ENCODE measurements around the gene LDLRAD1.
A peak's percentile ranks its signal among the peaks of the same experiment; 100 is the strongest.
"Not testable (repeated sequence)": the region's sequence is repeated elsewhere in the genome, so short reads cannot be mapped to it uniquely, and the experiment has no call there.

LDLRAD1 gene, protein sequence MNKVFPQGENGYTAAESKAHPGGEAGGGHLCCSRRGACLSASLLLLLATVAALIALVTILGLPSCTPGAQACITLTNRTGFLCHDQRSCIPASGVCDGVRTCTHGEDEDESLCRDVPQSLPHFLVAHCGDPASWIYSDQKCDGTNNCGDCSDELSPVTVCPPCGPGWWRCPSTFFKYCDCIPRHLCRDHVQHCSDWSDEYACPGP

DNA sequence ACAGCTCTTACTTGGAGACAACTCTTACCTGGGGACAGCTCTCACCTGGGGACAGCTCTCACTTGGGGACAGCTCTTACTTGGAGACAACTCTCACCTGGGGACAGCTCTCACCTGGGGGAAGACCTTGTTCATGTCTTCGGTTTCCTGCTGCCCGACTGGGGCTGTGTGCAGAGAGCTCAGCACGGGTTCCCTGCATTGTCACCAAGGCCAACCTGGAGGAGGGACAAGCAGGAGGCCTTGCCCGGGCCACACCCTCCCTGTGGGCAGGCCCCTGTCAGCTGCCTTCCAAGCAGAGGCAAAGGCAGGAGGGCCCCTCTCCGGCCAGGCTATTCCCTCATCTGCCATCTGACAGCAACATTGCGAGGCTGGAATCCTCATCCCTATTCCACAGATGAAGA, at the start of gene LDLRAD1:
Gene LDLRAD1, minus strand, starts transcription at position 208 of the 400 bp plus-strand sequence. Its CDS starts 74 bp downstream, at position 134.
- peak; percentile 28 for DNase-seq (ENCODE audit: low spot score)

DNA sequence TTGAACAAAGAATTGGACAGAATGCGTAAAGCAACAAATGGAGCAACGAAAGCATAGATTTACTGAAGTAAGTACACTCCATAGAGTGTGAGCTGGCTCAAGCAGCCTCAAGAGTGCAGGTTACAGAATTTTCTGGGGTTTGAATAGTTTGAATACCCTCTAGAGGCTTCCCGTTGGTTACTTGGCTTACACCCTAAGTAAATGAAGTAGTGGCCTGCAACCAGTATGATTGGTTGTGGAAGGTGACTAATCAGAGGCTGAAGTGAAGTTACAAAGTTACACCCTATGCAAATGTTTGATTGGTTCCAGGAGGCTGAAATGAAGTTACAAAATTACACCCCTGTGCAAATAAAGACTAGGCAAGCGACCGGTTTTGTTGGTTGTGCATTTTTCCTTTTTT, 46.3 kb upstream of the LDLRAD1 start:
- no peak for DNase-seq (ENCODE audit: low spot score)

DNA sequence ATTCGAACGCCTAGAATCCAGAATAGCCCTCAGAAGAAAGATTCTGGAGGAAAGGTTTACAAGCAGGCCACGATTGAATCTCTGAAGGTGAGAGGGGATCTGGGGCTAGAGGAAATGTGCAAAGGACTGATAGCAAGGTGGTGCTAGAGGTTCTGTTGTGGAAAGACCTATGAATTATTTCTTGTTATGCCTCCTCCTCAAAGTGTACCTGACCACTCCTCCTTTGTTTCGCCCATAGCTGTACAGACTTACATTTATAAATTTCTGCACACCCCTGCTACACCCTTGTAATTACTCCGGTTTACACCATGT, 36.4 kb upstream of the LDLRAD1 start:
- no peak for DNase-seq (ENCODE audit: low spot score)

DNA sequence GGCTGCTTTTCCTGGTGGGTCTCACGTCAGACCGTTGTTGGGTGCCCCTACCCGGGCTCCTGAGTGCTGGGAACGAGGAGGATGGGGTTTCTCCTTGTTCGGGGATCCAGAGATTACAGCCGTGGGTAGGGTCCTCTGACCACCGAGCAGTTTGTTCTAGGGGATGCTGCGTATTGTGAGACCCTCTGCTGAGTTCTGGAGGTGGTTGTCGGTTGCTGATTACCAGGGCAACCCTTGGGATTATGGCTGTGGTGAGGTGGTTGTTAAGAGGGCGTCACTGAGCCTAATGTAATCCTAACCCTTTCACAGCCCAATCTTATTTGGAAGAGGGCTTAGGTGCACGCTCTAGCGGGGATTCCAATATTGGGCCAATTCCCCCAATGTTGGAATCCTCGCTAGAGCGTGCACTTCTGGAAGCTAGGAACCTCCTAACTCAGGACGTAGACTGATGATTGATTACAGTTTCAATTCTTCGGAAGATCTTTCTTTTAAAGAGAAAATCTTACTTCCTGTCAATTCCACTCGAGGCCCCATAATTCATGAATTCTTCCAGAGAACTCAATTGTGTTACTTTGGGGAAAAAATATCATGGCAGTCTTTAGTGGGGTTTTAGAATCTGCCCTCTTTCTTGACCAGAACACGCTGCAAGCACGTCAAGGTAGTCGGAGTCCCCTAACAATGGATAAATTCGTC, 35.9 kb upstream of the LDLRAD1 start:
- DNase-seq (ENCODE audit: low spot score), result peak; percentile 2

DNA sequence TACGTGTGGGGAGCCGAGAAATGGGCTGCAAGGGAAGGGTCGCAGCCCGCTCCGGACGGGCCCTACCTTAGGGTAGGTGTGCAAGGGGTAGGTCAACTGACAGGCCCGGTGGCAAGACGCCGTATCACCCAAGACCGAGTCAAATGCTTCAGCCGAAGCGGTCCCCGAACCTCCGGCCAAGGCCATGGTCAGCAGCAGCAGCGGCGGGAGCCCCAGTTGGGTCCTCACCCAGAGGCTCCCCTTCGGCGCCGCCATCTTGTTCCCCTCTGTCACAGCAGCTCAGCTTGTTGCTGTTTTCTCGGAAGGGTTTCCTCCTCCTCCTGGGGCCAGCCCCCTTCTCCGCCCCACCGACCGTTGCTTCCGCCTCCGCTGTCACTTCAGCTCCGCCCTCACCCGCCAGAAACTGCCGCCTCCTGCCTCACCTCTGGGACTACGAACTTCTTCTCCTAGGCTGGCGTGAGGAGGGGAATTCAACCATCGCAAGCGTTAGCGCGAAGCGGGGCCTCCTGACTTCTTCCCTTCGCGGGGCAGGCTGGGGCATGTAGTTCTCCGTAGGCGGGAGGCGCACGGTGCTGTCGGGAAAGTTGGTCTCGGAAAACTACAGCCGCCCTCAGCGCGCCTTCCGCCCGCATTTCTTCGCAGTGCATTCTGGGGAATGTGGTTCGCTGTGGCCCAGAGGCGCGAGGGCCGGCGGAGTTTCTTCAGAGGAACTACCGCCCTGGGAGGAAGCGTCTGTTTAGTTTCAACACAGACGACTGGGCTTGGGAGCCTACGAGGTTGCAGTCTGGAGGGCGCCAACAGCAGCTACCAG, 35.2 kb upstream of the LDLRAD1 start, which contains the start of the genes TCEANC2 and TMEM59:
Gene TCEANC2, plus strand, starts transcription at position 675 of the 811 bp plus-strand sequence. CDS start 815 bp downstream, outside the sequence.
Gene TMEM59, minus strand, starts transcription at position 271 of the 811 bp plus-strand sequence. Its CDS starts 16 bp downstream, at position 255.
- peak; percentile 98 for DNase-seq (ENCODE audit: low spot score)

DNA sequence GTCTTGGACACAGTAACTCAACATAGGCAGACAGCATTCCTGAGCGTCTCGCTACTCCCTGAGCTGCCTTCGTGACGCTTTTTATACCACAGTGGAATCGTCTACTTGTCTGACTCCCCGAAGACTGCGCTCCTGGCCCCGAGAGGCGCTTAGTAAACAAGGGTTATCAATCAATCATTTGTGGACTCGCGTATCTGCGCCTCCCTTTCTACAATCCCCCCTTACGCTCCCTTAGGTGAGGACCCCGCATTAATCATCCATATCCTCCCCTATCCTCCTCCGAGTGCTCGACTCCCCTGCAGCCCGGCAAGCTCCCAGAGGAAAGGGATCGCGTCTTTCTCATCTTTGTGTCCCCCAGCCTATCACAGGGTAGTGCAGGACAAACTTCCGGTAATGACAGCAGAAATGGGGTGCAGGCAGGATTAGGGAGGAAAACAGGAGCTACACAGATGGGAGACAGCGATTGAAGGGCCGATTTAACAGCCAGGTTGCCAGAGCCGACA, 34.5 kb upstream of the LDLRAD1 start:
- peak; percentile 32 for DNase-seq (ENCODE audit: low spot score)

DNA sequence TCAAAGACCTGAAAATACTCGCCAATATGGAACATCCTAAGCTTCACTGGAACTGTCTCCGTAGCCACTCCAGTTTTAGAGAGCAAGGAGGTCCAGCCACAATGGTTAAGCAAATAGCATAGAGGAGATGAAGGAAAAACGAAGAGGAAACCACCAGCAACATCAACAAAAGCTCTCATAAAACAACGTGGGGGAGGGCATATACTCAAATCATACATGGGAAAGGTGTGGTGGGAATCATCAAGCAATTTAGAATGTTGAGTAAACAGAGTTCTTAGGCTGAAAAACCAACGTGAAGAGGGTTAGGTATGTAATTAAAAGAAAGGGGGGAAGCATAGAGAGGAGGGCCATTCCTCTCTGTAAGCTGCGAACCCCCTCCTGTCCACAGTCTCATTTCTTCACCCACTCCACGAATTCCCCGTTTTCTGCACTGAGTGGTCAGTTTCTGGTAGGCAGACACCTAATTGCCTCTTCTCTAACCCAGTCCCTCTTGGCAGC, 34.0 kb upstream of the LDLRAD1 start:
- peak; percentile 13 for DNase-seq (ENCODE audit: low spot score)

DNA sequence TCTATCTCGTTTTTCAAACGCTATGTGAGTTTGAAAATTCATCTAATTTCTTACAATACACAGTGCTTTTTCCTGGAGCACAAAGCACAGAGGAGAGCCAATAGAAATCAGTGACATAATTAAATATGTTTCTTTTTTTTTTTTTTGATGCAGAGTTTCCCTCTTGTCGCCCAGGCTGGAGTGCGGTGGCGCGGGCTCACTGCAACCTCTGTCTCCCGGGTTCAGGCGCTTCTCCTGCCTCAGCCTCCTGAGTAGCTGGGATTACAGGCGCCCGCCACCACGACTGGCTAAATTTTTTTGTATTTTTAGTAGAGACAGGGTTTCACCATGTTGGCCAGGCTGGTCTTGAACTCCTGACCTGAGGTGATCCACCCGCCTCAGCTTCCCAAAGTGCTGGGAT, 32.4 kb upstream of the LDLRAD1 start:
- DNase-seq (ENCODE audit: low spot score), result not testable (repeated sequence)

DNA sequence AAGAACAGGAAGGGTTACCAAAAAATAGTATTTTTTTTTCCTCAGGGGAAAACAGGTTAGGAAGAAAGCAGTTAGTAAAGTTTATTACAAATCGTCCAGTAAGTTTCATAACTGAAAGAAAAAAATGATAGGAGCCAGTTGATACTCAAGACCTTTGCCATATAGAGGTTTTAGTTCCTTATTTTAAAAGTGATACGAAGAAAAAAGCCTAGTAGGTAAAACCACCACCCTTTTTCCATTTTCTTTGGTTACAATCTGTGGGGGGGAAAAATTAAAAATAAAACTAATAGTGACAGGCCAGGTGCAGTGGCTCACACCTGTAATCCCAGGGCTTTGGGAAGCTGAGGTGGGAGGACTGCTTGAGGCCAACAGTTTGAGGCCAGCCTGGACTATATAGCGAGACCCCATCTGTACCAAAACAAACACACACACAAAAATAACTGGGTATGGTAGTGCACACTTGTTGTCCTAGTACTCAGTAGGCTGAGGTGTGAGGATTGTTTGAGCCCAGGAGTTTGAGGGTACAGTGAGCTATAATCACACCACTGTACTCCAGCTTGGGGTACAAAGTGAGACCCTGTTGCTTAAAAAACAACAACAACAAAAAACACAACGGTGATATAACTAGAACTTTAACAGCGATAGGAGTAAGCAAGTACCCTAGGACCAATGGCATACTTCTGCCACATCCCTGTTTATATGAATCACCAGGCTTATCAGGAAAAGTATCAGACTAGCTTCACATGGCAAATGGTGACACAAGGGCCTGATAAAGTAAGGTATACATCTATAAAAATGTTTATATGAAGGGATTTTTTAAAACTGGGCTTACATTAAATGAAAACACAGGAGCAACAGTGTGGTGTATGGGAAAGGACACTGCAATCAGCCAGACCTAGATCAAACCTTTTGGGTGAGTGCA, 29.7 kb upstream of the LDLRAD1 start:
- no peak for DNase-seq (ENCODE audit: low spot score)

DNA sequence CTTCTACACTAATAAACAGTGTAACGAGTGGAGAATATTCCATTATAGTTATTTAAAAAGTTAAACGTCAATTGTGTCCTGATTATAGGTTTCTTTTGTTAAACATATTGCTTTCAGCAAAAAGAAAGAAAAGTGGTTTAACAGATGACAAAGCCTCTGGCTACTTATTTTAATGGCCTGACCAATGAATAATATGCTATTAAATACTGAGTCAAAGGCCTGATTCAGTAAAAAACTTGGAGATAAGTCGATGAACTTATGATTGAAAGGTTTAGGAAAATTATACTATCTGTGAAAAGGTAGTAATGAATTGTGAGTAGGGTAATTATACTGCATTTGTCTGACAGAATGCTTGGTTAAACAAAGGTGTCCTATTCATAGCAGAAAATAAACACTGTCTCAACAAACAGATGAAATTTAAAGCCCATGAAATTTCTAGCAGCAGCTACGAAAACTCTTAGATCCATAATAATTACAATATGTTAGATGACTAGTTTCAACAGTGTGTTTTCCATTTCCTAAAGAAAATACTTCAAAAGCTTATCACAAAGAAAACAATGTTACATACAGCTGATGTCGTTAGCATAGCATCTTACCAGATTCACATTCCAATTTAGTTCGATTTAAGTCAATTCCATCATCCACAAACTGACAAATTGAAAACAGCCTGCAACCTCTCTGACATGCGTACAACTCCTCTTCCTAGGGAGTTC, 28.8 kb upstream of the LDLRAD1 start:
- DNase-seq (ENCODE audit: low spot score), result no peak

DNA sequence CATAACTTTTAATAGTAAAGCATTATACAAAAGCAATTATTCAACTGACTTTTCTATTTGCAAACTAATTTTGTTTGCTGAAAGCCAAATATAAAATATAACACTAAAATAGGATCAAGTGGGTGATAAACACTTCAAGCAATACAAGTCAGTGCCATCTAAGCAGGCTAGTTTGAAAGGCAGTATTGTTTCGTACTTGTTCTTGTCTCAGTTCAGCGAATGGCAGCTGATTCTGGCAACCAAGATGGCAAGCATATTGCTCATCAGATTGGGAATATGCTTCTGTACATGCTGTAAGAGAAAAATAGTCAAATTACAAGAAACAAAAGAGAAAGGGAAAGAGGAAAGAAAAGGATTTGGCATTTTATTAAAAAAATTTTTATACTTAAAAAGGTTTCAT, 27.5 kb upstream of the LDLRAD1 start:
- DNase-seq (ENCODE audit: low spot score), result no peak

DNA sequence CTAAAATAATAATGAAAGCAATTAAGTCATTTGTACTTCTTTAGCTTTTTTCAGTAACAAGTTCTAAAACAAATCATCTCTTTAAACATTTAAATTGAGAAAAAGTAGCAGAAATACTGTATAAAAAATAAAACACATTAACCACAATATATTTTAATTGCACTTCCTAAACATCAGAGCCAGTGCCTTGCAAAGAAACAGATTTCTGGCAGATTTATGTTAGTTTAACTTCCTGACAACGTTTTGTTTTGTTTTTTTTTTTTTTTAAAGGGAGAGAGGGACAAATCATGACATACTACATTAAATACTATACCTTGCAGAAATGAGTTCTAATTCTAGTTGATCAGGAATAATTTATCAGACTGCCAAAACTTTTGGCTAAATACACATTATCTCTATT, 23.8 kb upstream of the LDLRAD1 start:
- no peak for DNase-seq (ENCODE audit: low spot score)

DNA sequence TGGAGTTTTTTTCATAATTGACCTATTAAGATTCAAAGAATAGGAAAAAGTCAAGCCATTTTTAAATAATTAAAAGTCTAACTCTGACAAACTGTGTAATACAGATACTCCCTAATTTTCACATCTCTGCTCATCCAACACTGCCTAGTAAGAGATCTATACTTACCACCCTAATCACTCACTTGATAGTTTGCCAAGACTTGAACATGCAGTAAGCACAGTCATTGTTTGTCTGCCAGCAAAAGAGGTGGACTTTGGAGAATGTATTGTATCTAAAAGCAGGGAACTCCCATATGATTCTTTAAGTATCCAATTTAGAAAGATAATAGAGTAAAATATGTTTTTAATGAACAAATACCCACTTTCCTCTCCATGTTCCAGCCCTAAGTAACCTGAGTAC, 19.5 kb upstream of the LDLRAD1 start:
- DNase-seq (ENCODE audit: low spot score), result no peak

DNA sequence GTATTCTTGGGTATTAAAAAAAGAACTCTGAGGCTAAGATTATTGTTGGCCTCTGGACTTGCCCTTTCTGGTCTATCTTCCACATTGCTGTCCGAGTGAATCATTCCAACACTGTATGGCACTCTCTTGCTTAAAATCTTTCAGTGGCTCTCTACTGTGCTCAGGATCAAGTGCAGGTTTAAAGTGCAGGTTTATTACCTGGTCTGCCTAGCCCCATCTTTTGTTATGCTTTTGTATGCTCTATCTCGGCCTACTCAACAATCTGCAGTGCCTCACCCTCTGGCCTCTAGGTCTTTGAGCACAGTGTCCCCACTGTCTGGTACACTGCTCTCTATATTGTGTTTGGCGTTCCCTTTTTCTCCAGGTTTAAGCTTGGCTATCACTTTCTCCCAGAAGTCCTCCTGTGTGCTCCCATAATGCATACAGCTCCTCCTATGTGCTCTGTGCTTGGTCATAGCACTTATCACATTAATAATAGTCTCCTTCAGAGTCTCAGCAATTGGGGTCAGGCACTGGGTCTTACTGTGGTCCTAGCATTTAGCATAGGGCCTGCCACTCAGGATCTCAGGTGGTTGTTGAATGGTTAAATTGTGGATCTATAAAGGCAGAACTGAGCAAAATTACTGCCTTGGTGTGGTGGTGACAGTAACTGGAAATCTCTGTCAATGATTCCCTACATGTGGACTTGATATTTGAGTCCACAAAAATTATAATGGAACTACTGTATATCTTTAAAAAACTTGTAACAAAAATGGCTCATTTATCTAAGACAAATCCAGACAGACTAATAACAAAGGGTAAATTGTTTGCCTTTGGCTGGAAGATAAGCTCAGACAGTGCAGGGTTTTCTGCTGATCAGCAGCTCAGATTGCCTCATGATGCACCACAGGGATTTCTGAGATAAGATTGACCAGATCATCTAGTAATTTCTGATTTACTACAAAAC, 10.6 kb upstream of the LDLRAD1 start:
- no peak for DNase-seq (ENCODE audit: low spot score)

DNA sequence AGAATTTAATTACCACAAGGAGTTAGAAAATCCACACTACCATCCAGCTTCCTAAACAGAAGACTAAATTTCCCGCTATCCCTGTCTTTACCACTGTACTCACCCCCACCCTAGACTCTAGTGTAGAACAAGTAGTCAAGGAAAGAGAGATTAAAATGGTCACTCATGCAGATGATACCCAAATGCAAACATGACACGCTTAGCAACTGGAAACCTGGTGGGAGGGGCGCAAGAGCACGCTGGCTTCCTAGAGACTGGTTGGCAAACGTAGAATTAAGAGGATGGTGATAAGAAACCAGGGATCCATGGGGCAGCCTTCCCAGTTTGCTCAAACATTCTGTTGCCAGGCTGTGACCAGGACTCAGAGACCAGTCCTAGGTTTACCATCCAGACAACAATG, 9.9 kb upstream of the LDLRAD1 start:
- no peak for DNase-seq (ENCODE audit: low spot score)

DNA sequence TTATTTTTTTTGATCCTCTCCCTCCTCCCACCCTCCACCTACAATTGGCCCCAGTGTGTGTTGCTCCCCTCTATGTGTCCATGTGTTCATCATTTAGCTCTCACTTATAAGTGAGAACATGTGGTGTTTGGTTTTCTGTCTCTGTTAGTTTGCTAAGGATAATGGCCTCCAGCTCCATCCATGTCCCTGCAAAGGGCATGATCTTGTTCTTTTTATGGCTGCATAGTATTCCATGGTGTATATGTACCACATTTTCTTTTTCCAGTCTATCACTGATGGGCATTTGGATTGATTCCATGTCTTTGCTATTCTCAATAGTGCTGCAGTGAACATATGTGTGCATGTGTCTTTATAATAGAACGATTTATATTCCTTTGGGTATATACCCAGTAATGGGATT, 6.8 kb upstream of the LDLRAD1 start:
- not testable (repeated sequence) for DNase-seq (ENCODE audit: low spot score)

DNA sequence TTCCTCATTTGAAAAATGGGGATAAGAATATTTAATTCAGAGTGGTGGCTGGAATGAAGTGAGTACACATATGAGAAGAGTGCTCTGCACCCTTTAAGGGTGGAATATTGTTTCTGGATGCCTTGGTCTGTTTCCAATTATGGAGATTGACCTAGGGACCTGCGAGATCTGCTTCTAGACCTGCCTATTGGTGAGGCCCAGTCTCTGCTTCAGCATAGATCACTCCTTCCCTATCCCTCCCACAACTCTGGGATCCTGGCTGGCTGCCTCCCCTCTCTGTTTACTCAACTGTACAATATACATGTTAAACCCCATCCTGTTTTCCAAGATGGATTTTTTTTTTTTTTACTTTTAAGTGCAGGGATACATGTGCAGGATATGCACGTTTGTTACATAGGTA, 6.4 kb upstream of the LDLRAD1 start:
- no peak for DNase-seq (ENCODE audit: low spot score)

DNA sequence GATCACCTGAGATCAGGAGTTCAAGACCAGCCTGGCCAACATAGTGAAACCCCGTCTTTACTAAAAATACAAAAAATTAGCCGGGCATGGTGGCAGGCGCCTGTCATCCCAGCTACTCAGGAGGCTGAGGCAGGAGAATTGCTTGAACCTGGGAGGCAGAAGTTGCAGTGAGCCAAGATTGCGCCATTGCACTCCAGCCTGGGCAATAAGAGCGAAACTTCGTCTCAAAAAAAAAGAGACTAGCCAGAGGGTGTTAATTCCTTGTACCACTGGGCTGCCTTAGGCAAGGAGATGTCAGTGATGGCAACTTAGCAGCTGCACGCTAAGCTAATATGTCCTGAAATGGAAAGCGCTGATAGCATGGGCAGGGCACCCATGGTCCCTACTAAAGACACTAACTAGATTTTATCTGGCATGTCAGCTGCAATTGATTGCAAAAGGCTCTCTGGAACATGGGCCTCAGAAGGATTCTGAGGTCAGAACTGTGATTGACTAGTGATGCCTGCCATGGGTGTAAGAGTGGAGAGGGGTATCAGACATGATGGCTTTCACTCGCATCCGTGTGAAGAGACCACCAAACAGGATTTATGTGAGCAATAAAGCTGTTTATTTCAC, 1.7 kb upstream of the LDLRAD1 start:
- not testable (repeated sequence) for DNase-seq (ENCODE audit: low spot score)

DNA sequence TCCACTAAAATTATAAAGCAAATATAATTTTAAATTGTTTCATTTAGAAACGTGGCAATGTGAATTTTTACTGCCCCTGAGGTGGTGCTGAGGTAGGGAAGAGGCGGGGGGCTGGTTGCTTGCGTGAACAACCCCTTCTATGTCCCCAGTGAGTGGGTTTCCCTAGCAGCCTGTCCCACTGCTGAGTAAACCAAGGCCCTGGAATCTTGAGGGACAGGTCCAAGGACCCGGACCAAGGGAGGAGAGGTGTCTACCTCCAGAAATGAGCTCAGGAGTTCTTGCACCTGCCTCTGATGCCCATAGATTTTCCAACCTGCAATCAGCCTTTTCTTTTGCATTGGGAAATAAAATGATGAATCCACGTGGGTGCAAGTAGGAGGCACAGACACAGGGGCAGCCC, 649 bp upstream of the LDLRAD1 start:
- no peak for DNase-seq (ENCODE audit: low spot score)

Data from LoVo (cell line).